Mucosa of descending colon (tissue), 3 donors: ENCODE data around the gene FYB2. TPM values are rescaled to one million over a fixed set of nuclear protein-coding genes. Genes with fewer than 3 reads are reported as not detected.

Experiments used
- total RNA-seq, 3 donors: library from RNA; stranded (reverse); fragmentation: NEBNext Ultra II Directional in 2 of 3; extraction: Animal tissue kit (Norgen Biotek cat#: 25700) in 2 of 3; gene quantifications; one replicate each; pipeline versions ENCODE4 v1.2.1 to v1.2.4, GENCODE V29; 2021 to 2023
- donor health status: DM: no; HTN: no; CAD: no; lungs with moderate emphysema.
- donor health status: DM: no; HTN: no; CAD: no.
- donor health status: DM: no; HTN: yes; CAD: no.

Gene FYB2
- total RNA-seq, 3 donors from 2014 or later = 0.90 to 3.0 (median 0.95) TPM

Other genes with a start within 250 kb of the FYB2 start
- gene PLPP3, start 239.8 kb downstream of the FYB2 start, total RNA-seq = 10 to 100 TPM; 25.3 to 80.5 (median 42.3) TPM
- gene PRKAA2, start 174.1 kb downstream of the FYB2 start, total RNA-seq = 10 to 100 TPM in 1 of 3 donors, 1 to 10 TPM in 2; 2.4 to 19.2 (median 3.1) TPM
- gene C8A, start 35.4 kb upstream of the FYB2 start, total RNA-seq = not detected
- not detected for gene C8B, start 146.6 kb upstream of the FYB2 start, total RNA-seq